ENCODE results near the gene TOE1.
"Not testable (repeated sequence)": the region's sequence is repeated elsewhere in the genome, so short reads cannot be mapped to it uniquely, and the experiment has no call there.

TOE1 gene

GRCh38 chr1:45355683-45356082 lies 15.7 kb downstream of the TOE1 start:
- DNase-seq: no peak

DNA sequence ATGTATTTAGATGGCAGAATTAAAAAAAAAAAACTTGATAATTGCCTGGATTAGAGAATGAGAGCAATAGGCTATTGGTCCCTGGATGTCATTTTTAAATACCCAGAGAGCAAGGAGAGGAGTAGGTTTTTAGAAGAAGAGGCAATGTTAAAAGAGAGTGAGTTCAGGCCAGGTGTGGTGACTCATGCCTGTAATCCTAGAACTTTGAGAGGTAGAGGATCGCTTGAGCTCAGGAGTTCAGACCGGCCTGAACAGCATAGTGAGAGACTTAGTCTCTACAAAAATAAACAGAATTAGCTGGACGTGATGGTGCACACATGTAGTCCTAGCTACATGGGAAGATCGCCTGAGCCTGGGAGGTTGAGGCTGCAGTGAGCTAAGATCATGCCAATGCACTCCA lies 16.2 kb downstream of the TOE1 start:
- DNase-seq: no peak

GRCh38 chr1:45359882-45360513 lies 20.0 kb downstream of the TOE1 start:
- DNase-seq: peak; percentile 68

GRCh38 chr1:45360981-45361380 lies 21.0 kb downstream of the TOE1 start:
- peak; percentile 50 for DNase-seq

DNA sequence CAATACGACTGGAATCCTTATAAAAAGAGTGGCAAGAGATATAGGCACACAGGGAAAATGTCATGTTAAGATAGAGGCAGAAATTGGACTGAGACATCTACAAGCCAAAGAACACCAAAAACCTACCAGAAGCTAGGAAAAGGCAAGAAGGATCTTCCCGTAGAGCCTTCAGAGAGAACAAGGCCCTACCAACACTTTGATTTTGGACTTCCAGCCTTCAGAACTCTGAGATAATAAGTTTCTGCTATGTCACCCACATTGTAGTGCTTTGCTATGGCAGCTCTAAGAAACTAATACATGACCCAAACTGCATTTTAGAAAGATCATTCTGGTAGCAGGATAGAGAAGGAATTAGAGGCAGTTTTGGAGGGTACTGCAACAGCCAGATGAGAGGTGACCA lies 24.3 kb downstream of the TOE1 start:
- DNase-seq: no peak

DNA sequence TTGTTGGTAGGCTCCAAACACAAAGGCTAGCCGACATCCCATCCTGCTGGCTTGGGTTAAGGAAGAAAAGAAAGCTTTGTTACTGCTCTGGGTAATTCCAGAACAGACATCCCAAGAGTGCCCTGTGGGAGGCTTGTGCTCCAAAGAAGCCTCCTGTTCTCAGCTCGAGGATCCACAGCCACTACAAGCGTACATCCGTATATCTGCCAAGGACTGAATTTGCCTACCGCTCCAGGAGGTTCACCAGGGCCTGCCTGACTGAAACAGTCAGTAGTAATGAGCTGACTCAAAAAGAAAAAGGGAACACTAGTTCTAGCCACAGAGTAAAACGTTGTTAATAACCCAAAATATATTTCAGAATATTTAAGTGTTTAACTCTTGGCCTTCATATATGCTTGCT lies 25.1 kb downstream of the TOE1 start:
- no peak for DNase-seq

DNA sequence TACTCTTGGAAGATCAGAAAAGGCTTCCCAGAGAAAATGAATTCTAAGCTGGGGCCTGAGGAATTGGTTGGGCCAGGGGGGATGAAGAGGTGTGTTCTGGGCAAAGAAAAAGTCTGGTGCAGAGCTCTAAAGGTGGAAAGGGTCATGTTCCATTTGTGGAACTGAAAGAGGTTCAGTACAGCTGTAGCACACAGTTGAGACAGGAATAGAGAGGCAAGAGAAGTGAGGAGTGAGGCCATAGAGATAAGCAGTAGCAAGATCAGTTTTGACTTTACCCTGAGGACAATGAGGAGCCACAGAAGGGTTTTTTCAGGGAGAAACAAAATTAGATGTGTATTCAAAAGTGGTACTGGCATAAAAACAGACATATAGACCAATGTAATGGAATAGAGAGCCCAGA lies 30.6 kb downstream of the TOE1 start:
- no peak for DNase-seq

- DNase-seq: no peak
These were observed 33.6 kb downstream of the TOE1 start for GRCh38 chr1:45373573-45373972.

- peak; percentile 23 for DNase-seq
These were observed 35.4 kb downstream of the TOE1 start for GRCh38 chr1:45375104-45376090.

- no peak for DNase-seq
These were observed 38.2 kb downstream of the TOE1 start for GRCh38 chr1:45378184-45378583.

- DNase-seq: no peak
These were observed 39.6 kb downstream of the TOE1 start for GRCh38 chr1:45379524-45379923.

DNA sequence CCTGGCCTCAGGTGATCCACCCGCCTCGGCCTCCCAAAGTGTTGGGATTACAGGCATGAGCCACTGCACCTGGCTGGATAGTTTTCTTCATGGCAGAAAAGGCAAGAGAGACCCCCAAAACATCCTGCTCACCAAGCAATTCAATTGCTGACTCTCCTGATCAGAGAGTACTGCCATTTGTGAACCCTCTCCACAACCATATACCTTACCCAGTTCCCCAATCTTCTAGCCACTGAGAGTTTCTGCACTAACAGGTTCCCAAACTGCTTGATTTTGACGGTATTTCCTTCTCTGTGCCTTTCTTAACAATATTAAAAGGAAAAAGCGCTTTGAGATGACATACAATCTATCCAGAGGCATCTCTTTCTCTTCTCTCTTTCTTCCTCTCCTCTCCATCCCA lies 40.2 kb downstream of the TOE1 start:
- no peak for DNase-seq

DNA sequence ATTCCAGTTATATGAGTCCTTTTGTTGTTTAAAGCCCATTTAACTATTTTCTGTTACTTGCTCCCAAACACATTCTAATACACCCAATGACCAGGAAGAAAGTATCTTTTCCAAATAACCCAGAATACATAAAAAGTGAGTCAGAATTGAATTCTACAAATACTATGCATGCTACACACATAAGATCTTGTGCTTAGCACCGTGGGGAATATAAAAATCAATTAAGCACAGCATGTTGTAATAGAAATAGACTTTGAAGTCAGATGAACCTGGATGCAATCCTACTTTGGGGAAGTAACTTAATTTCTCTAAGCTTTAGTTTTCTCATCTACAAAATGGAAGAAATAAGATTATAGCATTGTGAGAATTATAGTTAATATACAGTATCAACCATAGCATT lies 40.8 kb downstream of the TOE1 start:
- DNase-seq: no peak

- DNase-seq: no peak
These were observed 41.3 kb downstream of the TOE1 start for GRCh38 chr1:45381243-45381642.

GRCh38 chr1:45383191-45383590 lies 43.2 kb downstream of the TOE1 start:
- DNase-seq: no peak

- DNase-seq: not testable (repeated sequence)
These were observed 44.2 kb downstream of the TOE1 start for GRCh38 chr1:45384213-45384612.

GRCh38 chr1:45385302-45385701 lies 45.3 kb downstream of the TOE1 start:
- DNase-seq: no peak

GRCh38 chr1:45386219-45386618 lies 46.2 kb downstream of the TOE1 start:
- no peak for DNase-seq
